SK-N-SH treated with all-trans-retinoic acid at 6 μM for 48 hours (cell line): ENCODE data around the gene KCNK17.

Experiments used
- ATAC-seq: fragments of 200-7000 bp; cut with Tn5 transposase; 3 replicates; pipeline ENCODE4 v1.9.1; 2020; ENCODE audit warnings: mild to moderate bottlenecking, moderate library complexity
- ARNTL ChIP-seq: fragments of 450-650 bp; formaldehyde crosslinking; IDR thresholded peaks from 2 replicates; pipeline ENCODE4 v1.5.0; 2020; ENCODE audit warnings: low read depth, mild to moderate bottlenecking, moderate library complexity, borderline replicate concordance
- BACH2 ChIP-seq: fragments of 250-450 bp; sonication (Bioruptor Pico); IDR thresholded peaks from 2 replicates; pipeline ENCODE4 v1.9.0; 2021; ENCODE audit warnings: mild to moderate bottlenecking, borderline replicate concordance
- CSDC2 ChIP-seq: fragments of 250-450 bp; sonication (Bioruptor Pico); IDR thresholded peaks from 2 replicates; pipeline ENCODE4 v1.5.0; 2020; ENCODE audit warnings: mild to moderate bottlenecking, moderate library complexity
- ESRRG ChIP-seq: fragments of 250-450 bp; sonication (Bioruptor Pico); IDR thresholded peaks from 2 replicates; pipeline ENCODE4 v1.6.1; 2021; ENCODE audit warnings: mild to moderate bottlenecking
- GLIS3 ChIP-seq: fragments of 250-450 bp; sonication (Bioruptor Pico); IDR thresholded peaks from 2 replicates; pipeline ENCODE4 v1.5.0; 2020; ENCODE audit warnings: mild to moderate bottlenecking, moderate library complexity
- ISL1 ChIP-seq: fragments of 250-450 bp; sonication (Bioruptor Pico); IDR thresholded peaks from 2 replicates; pipeline ENCODE4 v2.1.2; 2022; ENCODE audit warnings: mild to moderate bottlenecking, moderate library complexity
- PPARA ChIP-seq: fragments of 250-450 bp; sonication (Bioruptor Pico); IDR thresholded peaks from 2 replicates; pipeline ENCODE4 v1.5.0; 2020; ENCODE audit warnings: mild to moderate bottlenecking, borderline replicate concordance
- RARB ChIP-seq: fragments of 250-450 bp; sonication (Bioruptor Pico); IDR thresholded peaks from 2 replicates; pipeline ENCODE4 v1.8.0; 2021; ENCODE audit warnings: mild to moderate bottlenecking, moderate library complexity
- TCF4 ChIP-seq: fragments of 250-450 bp; sonication (Bioruptor Pico); IDR thresholded peaks from 2 replicates; pipeline ENCODE4 v1.8.0; 2021; ENCODE audit warnings: mild to moderate bottlenecking, moderate library complexity, borderline replicate concordance
- TOX ChIP-seq: fragments of 250-450 bp; sonication (Bioruptor Pico); IDR thresholded peaks from 2 replicates; pipeline ENCODE4 v1.8.0; 2021; ENCODE audit warnings: mild to moderate bottlenecking, moderate library complexity, borderline replicate concordance
- ZC3H10 ChIP-seq: fragments of 250-450 bp; sonication (Bioruptor Pico); IDR thresholded peaks from 2 replicates; pipeline ENCODE4 v1.5.1; 2021; ENCODE audit warnings: mild to moderate bottlenecking, moderate library complexity
- ZFP3 ChIP-seq: fragments of 250-450 bp; sonication (Bioruptor Pico); IDR thresholded peaks from 2 replicates; pipeline ENCODE4 v1.5.0; 2020; ENCODE audit warnings: mild to moderate bottlenecking, moderate library complexity
- ZFP30 ChIP-seq: fragments of 450-650 bp; formaldehyde crosslinking; IDR thresholded peaks from 2 replicates; pipeline ENCODE4 v1.5.0; 2022; ENCODE audit warnings: mild to moderate bottlenecking, moderate library complexity
- ZNF565 ChIP-seq: fragments of 450-650 bp; formaldehyde crosslinking; conservative IDR thresholded peaks from 2 replicates; pipeline ENCODE4 v1.5.0; 2020; ENCODE audit warnings: low read depth, mild to moderate bottlenecking, moderate library complexity
- ZNF8 ChIP-seq: fragments of 450-650 bp; formaldehyde crosslinking; IDR thresholded peaks from 2 replicates; pipeline ENCODE4 v1.5.0; 2020; ENCODE audit warnings: mild to moderate bottlenecking, moderate library complexity
- TF ChIP-seq, protein P1 (sequence below): fragments of 250-450 bp; sonication (Bioruptor Pico); IDR thresholded peaks from 2 replicates; pipeline ENCODE4 v1.8.0; 2020; ENCODE audit warnings: mild to moderate bottlenecking, moderate library complexity, borderline replicate concordance
- TF ChIP-seq, protein P2 (sequence below): fragments of 250-450 bp; sonication (Bioruptor Pico); IDR thresholded peaks from 2 replicates; pipeline ENCODE4 v1.5.0; 2020; ENCODE audit warnings: mild to moderate bottlenecking, moderate library complexity

KCNK17 gene

DNA sequence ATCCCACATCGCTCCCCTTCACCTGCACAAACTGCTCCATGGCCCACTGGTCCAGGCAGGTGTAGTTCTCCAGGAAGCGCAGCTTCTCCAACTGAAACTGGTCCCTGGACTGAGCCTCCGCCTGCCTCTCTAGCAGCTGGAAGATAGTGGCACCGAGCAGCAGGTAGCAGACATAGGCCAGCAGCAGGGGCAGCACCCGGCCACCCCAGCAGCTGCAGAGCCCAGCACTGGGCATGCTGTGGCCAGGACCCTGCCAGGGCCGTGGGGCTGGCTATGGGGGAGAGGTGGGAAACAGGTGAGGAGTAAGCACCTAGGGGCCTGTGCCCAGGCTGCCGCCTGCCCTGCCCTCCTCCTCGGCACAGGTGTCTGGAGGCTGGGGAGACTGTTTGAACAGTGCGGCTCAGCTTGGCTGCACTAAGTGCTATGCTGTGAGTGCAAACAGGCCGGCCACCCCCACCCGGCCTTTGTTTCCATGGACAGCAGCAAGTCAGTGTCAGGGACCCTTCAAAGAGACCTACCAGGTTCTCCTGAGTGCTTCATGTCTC lies 8.2 kb upstream of the KCNK17 start, which contains the start of gene KCNK16:
TSS of gene KCNK16 (minus strand) at position 397 of the 545 bp plus-strand sequence. CDS start at position 235, 162 bp downstream.
- ATAC-seq, result no peak
- TF ChIP-seq BACH2 (CRISPR knock-in tag) (no peak), TOX (CRISPR knock-in tag) (no peak), ZFP3 (no peak), PPARA (CRISPR knock-in tag) (no peak), RARB (CRISPR knock-in tag) (no peak), ZC3H10 (CRISPR knock-in tag) (no peak), ESRRG (CRISPR knock-in tag) (no peak)
- TF ChIP-seq, protein P1, sequence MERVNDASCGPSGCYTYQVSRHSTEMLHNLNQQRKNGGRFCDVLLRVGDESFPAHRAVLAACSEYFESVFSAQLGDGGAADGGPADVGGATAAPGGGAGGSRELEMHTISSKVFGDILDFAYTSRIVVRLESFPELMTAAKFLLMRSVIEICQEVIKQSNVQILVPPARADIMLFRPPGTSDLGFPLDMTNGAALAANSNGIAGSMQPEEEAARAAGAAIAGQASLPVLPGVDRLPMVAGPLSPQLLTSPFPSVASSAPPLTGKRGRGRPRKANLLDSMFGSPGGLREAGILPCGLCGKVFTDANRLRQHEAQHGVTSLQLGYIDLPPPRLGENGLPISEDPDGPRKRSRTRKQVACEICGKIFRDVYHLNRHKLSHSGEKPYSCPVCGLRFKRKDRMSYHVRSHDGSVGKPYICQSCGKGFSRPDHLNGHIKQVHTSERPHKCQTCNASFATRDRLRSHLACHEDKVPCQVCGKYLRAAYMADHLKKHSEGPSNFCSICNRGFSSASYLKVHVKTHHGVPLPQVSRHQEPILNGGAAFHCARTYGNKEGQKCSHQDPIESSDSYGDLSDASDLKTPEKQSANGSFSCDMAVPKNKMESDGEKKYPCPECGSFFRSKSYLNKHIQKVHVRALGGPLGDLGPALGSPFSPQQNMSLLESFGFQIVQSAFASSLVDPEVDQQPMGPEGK, result no peak
- TF ChIP-seq, protein P2, sequence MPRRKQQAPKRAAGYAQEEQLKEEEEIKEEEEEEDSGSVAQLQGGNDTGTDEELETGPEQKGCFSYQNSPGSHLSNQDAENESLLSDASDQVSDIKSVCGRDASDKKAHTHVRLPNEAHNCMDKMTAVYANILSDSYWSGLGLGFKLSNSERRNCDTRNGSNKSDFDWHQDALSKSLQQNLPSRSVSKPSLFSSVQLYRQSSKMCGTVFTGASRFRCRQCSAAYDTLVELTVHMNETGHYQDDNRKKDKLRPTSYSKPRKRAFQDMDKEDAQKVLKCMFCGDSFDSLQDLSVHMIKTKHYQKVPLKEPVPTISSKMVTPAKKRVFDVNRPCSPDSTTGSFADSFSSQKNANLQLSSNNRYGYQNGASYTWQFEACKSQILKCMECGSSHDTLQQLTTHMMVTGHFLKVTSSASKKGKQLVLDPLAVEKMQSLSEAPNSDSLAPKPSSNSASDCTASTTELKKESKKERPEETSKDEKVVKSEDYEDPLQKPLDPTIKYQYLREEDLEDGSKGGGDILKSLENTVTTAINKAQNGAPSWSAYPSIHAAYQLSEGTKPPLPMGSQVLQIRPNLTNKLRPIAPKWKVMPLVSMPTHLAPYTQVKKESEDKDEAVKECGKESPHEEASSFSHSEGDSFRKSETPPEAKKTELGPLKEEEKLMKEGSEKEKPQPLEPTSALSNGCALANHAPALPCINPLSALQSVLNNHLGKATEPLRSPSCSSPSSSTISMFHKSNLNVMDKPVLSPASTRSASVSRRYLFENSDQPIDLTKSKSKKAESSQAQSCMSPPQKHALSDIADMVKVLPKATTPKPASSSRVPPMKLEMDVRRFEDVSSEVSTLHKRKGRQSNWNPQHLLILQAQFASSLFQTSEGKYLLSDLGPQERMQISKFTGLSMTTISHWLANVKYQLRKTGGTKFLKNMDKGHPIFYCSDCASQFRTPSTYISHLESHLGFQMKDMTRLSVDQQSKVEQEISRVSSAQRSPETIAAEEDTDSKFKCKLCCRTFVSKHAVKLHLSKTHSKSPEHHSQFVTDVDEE (CRISPR knock-in tag), result no peak

DNA sequence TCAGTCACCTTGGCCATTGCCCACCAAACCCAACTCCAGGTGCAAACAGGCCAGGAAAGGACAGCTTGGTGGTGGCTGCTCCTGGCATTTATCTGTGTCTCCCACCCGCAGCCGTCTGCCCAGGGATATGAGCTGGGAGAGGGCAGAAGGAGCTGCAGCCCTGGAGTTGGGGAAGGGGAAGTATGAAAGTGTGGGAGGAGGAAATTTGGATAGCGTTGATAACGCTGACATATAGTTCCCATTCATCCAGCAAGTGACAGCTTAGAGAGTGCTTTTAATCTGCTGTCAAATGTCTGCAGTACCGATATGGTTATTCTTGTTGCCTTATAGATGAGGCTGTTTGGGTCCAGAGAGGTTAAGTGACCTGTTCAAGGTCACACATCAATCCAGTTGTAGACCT lies 7.5 kb upstream of the KCNK17 start:
- no peak for ATAC-seq
- no peak for TF ChIP-seq ISL1 (CRISPR knock-in tag)
- no peak for TF ChIP-seq GLIS3 (CRISPR knock-in tag)

DNA sequence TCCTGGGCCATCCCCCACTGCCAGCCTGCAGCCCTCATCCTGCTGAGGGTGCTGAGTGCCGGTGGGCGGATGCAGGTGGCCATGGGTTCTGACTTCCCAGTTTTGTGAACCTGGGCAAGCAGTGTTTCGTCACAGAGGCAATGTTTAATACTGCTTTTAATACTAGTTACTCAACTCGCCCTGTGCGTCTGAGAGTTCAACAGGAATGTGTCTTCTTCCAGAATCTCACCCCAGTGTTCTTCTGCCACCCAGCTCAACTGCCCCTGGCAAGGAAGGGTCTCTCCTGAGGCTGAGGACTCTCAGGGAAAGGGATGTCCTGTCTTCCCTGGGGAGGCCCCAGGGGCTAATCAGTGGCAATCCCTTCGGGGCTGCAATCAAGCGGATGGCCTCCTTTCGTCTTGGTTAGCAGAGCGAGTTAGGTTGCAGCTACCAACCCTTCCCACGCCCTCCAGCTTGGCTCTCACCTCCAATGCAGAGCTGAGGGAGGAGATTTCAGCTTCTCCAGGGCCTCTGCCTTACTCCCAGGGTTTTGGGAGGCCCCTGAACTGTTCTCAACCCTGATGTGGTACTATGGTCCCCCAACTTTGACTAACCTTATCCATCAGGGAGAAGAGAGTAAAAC lies 6.3 kb upstream of the KCNK17 start:
- no peak for ATAC-seq

More for the DNA sequence above, 6.3 kb upstream of the KCNK17 start:
- no peak for TF ChIP-seq ZNF565
- TF ChIP-seq PPARA (CRISPR knock-in tag), result no peak
- no peak for TF ChIP-seq TCF4 (CRISPR knock-in tag)
- TF ChIP-seq ZC3H10 (CRISPR knock-in tag), result no peak
- TF ChIP-seq BACH2 (CRISPR knock-in tag), result no peak
- no peak for TF ChIP-seq ARNTL (CRISPR knock-in tag)
- TF ChIP-seq CSDC2 (CRISPR knock-in tag), result no peak
- no peak for TF ChIP-seq GLIS3 (CRISPR knock-in tag)
- TF ChIP-seq, protein P1, result no peak
- TF ChIP-seq ZFP30 (CRISPR knock-in tag), result no peak
- no peak for TF ChIP-seq ZNF8 (CRISPR knock-in tag)
- TF ChIP-seq ZFP3, result no peak
- TF ChIP-seq TOX (CRISPR knock-in tag), result no peak
- TF ChIP-seq, protein P2 (CRISPR knock-in tag), result no peak
